Stimulated activated memory B cell treated with anti-CD40 and anti-IgM and Interleukin-4, amounts not matched to agents 10 μg/mL and 1 μg/mL and 100 μg/mL, for 72 hours (primary cell): Measurements from ENCODE around the gene SWAP70.
"Not testable (repeated sequence)": the region's sequence is repeated elsewhere in the genome, so short reads cannot be mapped to it uniquely, and the experiment has no call there.

ENCODE experiments used
- ATAC-seq: fragments of 150-1000 bp; cut with Tn5 transposase; 2 replicates; pipeline ENCODE4 v1.10.0; 2021
- H3K27ac Mint-ChIP-seq: one replicate; pipeline ENCODE4 v1.8.0; 2022; ENCODE audit warnings: mild to moderate bottlenecking, mixed read lengths
- H3K27me3 Mint-ChIP-seq: one replicate; pipeline ENCODE4 v1.8.0; 2022; ENCODE audit warnings: mixed read lengths
- H3K36me3 Mint-ChIP-seq: one replicate; pipeline ENCODE4 v1.8.0; 2022; ENCODE audit warnings: mixed read lengths
- H3K4me1 Mint-ChIP-seq: one replicate; pipeline ENCODE4 v1.8.0; 2022; ENCODE audit warnings: mixed read lengths
- H3K4me3 Mint-ChIP-seq: one replicate; pipeline ENCODE4 v1.8.0; 2022; ENCODE audit warnings: mild to moderate bottlenecking, moderate library complexity, mixed read lengths
- H3K9me3 Mint-ChIP-seq: one replicate; pipeline ENCODE4 v1.8.0; 2022; ENCODE audit warnings: mixed read lengths

The SWAP70 gene

DNA sequence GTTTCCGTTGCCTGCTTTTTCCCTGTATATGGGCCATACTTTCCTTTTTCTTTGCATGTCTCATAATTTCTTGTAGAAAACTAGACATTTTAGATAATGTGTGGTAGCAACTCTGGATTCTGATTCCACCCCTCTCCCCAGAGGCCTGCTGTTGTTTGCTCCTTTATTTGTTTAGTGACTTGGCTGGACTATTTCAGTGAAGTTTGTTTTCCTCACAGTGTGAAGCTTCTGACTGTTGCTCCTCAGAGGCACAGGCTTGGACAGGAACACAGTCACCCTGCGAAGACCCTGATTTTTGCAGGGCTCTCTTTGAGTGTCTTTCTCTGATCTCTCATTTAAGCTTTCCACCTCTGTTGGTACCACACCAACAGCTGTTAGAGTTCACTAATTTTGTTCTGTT, 72.5 kb downstream of the SWAP70 start:
- Mint-ChIP-seq H3K4me3 (peak overlapping the region; percentile 42), H3K4me1 (peaks cover 86% of the 10 kb centered on the region), H3K27me3 (no peaks in the 10 kb centered on the region), H3K36me3 (peaks cover 80% of the 10 kb centered on the region), H3K9me3 (no peaks in the 10 kb centered on the region), H3K27ac (peak overlapping the region; percentile 90)
- no peak for ATAC-seq

GRCh38 chr11:9738116-9738515, 74.2 kb downstream of the SWAP70 start:
- peak; percentile 52 for ATAC-seq
- Mint-ChIP-seq H3K9me3 (no peaks in the 10 kb centered on the region), H3K4me3 (peak overlapping the region; percentile 71), H3K27me3 (no peaks in the 10 kb centered on the region), H3K4me1 (peaks cover 74% of the 10 kb centered on the region), H3K36me3 (peaks cover 76% of the 10 kb centered on the region), H3K27ac (peak overlapping the region; percentile 90)

DNA sequence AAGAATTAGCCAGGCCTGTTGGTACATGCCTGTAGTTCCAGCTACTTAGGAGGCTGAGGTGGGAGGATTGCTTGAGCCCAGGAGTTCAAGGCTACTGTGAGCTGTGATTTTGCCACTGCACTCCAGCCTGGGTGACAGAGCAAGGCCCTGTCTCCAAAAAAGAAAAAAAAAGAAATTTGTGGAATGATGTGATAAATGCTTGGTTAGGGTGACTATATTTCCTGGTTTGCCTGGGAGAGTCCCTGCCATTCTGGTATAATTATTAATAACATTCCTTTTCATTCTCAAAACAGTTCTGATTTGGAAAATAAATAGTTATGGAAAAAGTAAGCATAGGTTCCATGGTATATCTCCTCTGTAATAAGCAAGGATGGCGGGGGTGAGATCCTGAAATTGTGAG, 74.8 kb downstream of the SWAP70 start:
- no peak for ATAC-seq
- Mint-ChIP-seq H3K4me3 (peak overlapping the region; percentile 71), H3K27ac (peak overlapping the region; percentile 90), H3K36me3 (peaks cover 78% of the 10 kb centered on the region), H3K27me3 (no peaks in the 10 kb centered on the region), H3K4me1 (peaks cover 71% of the 10 kb centered on the region), H3K9me3 (no peaks in the 10 kb centered on the region)

DNA sequence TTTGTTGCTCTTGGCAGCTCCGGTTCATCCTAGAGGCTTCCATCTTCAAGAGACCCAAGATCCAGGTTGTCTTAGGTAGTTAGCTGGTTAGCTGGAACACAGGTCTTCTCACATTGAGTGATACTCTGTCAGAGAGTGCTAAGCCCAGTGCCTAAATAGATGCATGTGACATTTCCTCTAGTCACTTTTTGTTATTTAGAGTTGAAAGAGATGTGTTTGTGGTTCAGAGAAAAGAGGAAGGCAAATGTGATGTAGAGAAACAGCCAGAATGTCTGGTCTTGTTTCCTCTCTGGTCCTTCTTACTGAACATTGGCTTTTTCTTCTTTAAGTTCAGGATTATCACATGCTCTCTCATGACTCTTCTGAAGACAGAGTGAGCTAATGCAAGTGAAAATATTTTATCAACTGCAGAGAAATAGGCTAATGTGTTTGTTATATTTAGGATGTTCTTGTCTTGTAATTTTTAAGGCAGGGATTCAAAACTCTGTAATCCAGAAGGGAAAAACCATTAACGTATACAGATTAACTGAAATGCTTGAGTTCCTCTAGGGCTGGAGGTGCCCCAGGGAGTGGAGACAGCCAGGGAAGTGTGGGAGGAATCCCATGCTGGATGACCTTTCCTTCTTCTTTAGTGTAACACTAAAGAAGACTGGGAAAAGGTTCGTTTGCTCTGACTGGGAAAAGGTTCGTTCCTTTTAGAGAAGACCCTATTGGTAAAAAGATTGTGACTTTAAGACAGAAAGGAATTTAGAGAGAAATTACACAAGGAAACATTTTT, 75.4 kb downstream of the SWAP70 start:
- Mint-ChIP-seq H3K27ac (peak overlapping the region; percentile 90), H3K4me1 (peaks cover 66% of the 10 kb centered on the region), H3K36me3 (peaks cover 75% of the 10 kb centered on the region), H3K27me3 (no peaks in the 10 kb centered on the region), H3K9me3 (no peaks in the 10 kb centered on the region), H3K4me3 (peak overlapping the region; percentile 71)
- peak; percentile 95 for ATAC-seq

GRCh38 chr11:9740202-9740883, 76.5 kb downstream of the SWAP70 start:
- H3K27ac Mint-ChIP-seq: peak overlapping the region; percentile 90
- H3K36me3 Mint-ChIP-seq: peaks cover 70% of the 10 kb centered on the region

DNA sequence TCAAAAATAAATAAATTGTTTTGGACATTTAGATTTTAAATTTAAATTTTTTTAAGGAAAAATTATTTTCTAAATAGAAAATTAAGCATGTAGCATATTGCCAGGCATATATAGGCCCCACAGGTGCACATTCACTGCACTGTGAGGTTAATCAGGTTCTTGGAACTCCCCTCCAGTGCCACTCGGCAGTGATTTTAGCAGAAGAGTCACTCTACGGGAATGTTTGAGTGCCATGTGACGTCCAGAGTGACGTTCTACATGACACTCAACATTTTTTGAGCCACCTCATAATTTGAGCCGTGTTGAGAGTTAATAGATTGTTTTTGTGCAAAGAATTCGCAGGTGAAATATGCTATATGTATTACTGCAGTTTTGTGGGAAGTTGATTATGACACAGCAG, 77.4 kb downstream of the SWAP70 start:
- no peak overlapping the region for H3K4me3 Mint-ChIP-seq
- no peaks in the 10 kb centered on the region for H3K27me3 Mint-ChIP-seq
- peaks cover 67% of the 10 kb centered on the region for H3K36me3 Mint-ChIP-seq
- ATAC-seq: no peak
- peaks cover 72% of the 10 kb centered on the region for H3K4me1 Mint-ChIP-seq
- H3K27ac Mint-ChIP-seq: peak overlapping the region; percentile 90
- no peaks in the 10 kb centered on the region for H3K9me3 Mint-ChIP-seq

More at GRCh38 chr11:9740202-9740883, 76.5 kb downstream of the SWAP70 start:
- H3K4me1 Mint-ChIP-seq: peaks cover 72% of the 10 kb centered on the region
- peak; percentile 49 for ATAC-seq
- H3K27me3 Mint-ChIP-seq: no peaks in the 10 kb centered on the region
- peak overlapping the region; percentile 71 for H3K4me3 Mint-ChIP-seq
- no peaks in the 10 kb centered on the region for H3K9me3 Mint-ChIP-seq

DNA sequence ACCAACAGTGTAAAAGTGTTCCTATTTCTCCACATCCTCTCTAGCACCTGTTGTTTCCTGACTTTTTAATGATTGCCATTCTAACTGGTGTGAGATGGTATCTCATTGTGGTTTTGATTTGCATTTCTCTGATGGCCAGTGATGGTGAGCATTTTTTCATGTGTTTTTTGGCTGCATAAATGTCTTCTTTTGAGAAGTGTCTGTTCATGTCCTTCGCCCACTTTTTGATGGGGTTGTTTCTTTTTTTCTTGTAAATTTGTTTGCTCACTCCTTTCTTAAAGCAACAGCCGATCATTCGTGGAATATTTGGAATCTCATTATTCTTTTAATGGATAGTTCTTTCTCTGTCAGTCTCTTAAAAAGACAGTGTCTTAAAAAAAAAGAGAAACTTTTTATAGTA, 79.6 kb downstream of the SWAP70 start:
- H3K4me3 Mint-ChIP-seq: not testable (repeated sequence)
- H3K36me3 Mint-ChIP-seq: peaks cover 71% of the 10 kb centered on the region

GRCh38 chr11:9745411-9746211, 81.7 kb downstream of the SWAP70 start:
- peak overlapping the region; percentile 87 for H3K27ac Mint-ChIP-seq
- H3K36me3 Mint-ChIP-seq: peaks cover 67% of the 10 kb centered on the region
- ATAC-seq: peak; percentile 85
- peak overlapping the region; percentile 42 for H3K4me3 Mint-ChIP-seq
- no peaks in the 10 kb centered on the region for H3K9me3 Mint-ChIP-seq
- H3K27me3 Mint-ChIP-seq: no peaks in the 10 kb centered on the region
- peaks cover 64% of the 10 kb centered on the region for H3K4me1 Mint-ChIP-seq

More for the DNA sequence above, 79.6 kb downstream of the SWAP70 start:
- H3K27me3 Mint-ChIP-seq, H3K9me3 Mint-ChIP-seq, ATAC-seq: not testable (repeated sequence)
- Mint-ChIP-seq H3K4me1 (peaks cover 72% of the 10 kb centered on the region), H3K27ac (peak overlapping the region; percentile 87)

DNA sequence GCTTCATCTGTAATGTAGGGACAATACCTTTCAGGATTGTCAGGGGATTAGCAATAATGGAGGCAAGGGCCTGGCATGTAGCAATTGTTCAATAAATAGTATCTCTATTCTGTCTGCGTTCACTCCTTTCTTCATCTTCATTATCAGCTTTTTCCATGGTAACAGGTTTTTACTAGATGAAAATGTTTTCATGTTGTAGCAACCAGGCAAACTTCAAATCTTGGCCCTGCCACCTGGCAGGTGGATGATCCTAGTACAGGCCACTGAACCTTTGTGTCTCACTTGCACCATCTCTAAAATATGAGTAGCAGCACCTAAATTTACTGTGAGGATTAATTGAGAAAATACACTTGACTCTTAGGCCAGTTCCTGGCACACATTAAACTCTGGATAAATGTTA, 83.4 kb downstream of the SWAP70 start:
- Mint-ChIP-seq H3K9me3 (no peaks in the 10 kb centered on the region), H3K4me1 (peaks cover 62% of the 10 kb centered on the region), H3K27ac (peak overlapping the region; percentile 87), H3K4me3 (no peak overlapping the region), H3K27me3 (no peaks in the 10 kb centered on the region), H3K36me3 (peaks cover 59% of the 10 kb centered on the region)
- ATAC-seq: no peak

DNA sequence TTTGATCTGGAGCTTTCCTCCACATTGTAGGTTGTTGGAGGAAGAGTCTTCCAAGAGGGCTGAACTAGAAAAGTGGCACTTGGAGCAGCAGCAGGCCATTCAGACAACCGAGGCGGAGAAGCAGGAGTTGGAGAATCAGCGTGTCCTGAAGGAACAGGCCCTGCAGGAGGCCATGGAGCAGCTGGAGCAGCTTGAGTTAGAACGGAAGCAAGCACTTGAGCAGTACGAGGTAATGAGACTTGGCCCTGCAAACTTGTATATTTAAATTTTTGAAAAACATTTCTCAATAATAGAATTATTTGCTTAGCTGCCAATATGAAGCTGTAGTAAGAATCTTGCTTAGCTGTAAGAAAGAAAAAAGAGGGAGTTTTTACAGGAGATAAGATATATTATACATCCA, 84.0 kb downstream of the SWAP70 start:
- no peaks in the 10 kb centered on the region for H3K27me3 Mint-ChIP-seq
- peak overlapping the region; percentile 87 for H3K27ac Mint-ChIP-seq
- H3K36me3 Mint-ChIP-seq: peaks cover 57% of the 10 kb centered on the region
- no peak for ATAC-seq
- H3K4me1 Mint-ChIP-seq: peaks cover 63% of the 10 kb centered on the region
- peak overlapping the region; percentile 66 for H3K4me3 Mint-ChIP-seq
- no peaks in the 10 kb centered on the region for H3K9me3 Mint-ChIP-seq

DNA sequence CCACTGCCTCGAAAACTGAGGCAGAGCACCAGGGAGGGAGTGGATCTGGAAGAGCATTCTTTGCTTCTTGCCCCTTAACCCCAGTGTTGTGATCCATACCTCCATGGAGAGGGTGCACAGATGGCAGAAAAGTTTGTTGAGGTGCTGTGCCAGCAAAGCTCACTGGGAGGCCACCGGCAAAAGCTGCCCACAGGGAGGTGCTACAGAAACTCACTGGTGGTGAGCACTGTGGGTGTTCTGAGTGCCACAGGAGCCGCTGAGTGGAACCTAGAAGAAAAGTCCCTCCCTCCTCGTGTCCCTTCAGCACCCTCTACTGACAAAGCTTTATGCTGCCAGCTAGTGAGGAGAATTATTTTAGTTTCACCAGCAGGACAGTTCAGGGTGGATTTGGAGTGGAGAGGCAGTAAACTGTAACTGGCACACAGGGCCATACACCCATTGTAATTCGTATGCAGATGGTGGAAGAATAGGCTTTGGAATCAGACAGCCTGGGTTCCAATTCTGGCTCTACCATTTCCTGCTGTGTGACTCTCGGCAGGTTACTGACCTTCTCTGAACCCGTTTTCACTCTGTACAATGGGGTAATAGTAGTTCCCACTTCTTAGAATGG, 84.6 kb downstream of the SWAP70 start:
- peaks cover 69% of the 10 kb centered on the region for H3K4me1 Mint-ChIP-seq
- peak overlapping the region; percentile 87 for H3K27ac Mint-ChIP-seq
- H3K36me3 Mint-ChIP-seq: peaks cover 59% of the 10 kb centered on the region
- no peaks in the 10 kb centered on the region for H3K27me3 Mint-ChIP-seq
- peak overlapping the region; percentile 66 for H3K4me3 Mint-ChIP-seq
- H3K9me3 Mint-ChIP-seq: no peaks in the 10 kb centered on the region
- ATAC-seq: peak; percentile 87

DNA sequence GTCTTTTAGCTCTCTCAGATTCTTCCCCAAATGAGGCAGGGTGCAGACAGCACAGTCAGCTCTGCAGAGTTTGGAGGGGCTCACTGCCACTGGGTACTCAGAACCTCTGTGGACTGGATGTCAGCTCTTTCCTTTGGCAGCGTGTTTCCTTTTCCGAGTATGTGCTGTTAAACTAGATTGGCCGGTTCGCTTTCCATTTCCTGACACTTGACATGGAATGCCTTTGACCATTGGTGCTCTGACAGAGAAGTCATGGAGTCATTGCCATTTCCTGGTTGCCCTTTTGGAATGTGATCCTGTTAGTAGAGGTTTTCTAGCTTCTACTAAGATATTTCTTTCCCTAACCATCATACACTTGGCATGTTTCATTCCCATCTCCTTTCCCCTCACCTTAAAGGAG, 86.7 kb downstream of the SWAP70 start:
- no peak overlapping the region for H3K4me3 Mint-ChIP-seq
- H3K4me1 Mint-ChIP-seq: peaks cover 79% of the 10 kb centered on the region
- H3K27ac Mint-ChIP-seq: peak overlapping the region; percentile 75
- peaks cover 54% of the 10 kb centered on the region for H3K36me3 Mint-ChIP-seq
- no peaks in the 10 kb centered on the region for H3K27me3 Mint-ChIP-seq
- no peaks in the 10 kb centered on the region for H3K9me3 Mint-ChIP-seq
- no peak for ATAC-seq

GRCh38 chr11:9752091-9752490, 88.2 kb downstream of the SWAP70 start:
- no peak for ATAC-seq
- H3K36me3 Mint-ChIP-seq: peaks cover 43% of the 10 kb centered on the region
- H3K4me1 Mint-ChIP-seq: peaks cover 79% of the 10 kb centered on the region
- no peak overlapping the region for H3K4me3 Mint-ChIP-seq
- H3K27me3 Mint-ChIP-seq: no peaks in the 10 kb centered on the region
- no peaks in the 10 kb centered on the region for H3K9me3 Mint-ChIP-seq
- H3K27ac Mint-ChIP-seq: peak overlapping the region; percentile 96

- ATAC-seq: no peak
- no peaks in the 10 kb centered on the region for H3K27me3 Mint-ChIP-seq
- peaks cover 78% of the 10 kb centered on the region for H3K4me1 Mint-ChIP-seq
- no peak overlapping the region for H3K4me3 Mint-ChIP-seq
- peak overlapping the region; percentile 96 for H3K27ac Mint-ChIP-seq
- H3K36me3 Mint-ChIP-seq: peaks cover 36% of the 10 kb centered on the region
- H3K9me3 Mint-ChIP-seq: no peaks in the 10 kb centered on the region
Measured at GRCh38 chr11:9753021-9753420, 89.1 kb downstream of the SWAP70 start.

DNA sequence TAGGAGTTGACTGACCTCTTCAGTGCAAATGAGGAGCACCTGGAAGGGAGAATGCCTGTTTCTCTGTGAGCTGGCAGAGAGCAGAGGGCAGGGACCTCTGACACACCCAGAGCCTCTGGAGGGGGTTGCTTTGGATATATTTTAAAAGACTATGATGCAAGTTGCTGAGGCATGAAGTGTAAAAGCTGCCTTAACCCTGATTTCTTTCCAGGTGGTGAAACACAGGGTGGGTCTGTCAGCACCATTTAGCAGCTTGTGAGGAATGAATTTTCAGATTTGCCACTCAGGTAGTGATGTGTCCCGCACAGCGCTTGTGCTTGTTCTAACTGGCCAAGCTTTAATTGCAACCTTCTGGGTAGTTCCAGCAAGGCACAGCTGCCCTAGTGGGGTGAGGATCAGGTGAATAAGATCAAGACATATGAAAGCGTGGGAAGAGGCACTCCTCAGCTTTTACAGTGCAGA, 90.2 kb downstream of the SWAP70 start:
- Mint-ChIP-seq H3K9me3 (no peaks in the 10 kb centered on the region), H3K4me1 (peaks cover 74% of the 10 kb centered on the region)

More for the DNA sequence above, 90.2 kb downstream of the SWAP70 start:
- no peak for ATAC-seq
- H3K4me3 Mint-ChIP-seq: no peak overlapping the region
- H3K36me3 Mint-ChIP-seq: peaks cover 26% of the 10 kb centered on the region
- peak overlapping the region; percentile 96 for H3K27ac Mint-ChIP-seq
- no peaks in the 10 kb centered on the region for H3K27me3 Mint-ChIP-seq
